Adipocyte (in vitro differentiated cells): Measurements from ENCODE around the gene SLC44A3.

Experiments
- DNase-seq: peaks from one replicate; pipeline ENCODE4 v3.0.0-alpha.2; 2015; ENCODE audit warnings: low read depth
- H3K27me3 ChIP-seq: replicated peaks from 2 replicates; pipeline ENCODE4 v1.7.0; 2013; ENCODE audit warnings: mild to moderate bottlenecking, low read length, moderate library complexity; ENCODE audit not compliant: control insufficient read depth, insufficient read depth
- H3K36me3 ChIP-seq: 2 replicates; pipeline ENCODE4 v1.7.0; 2013; ENCODE audit warnings: low read length, mild to moderate bottlenecking, moderate library complexity; ENCODE audit not compliant: control insufficient read depth, insufficient read depth, severe bottlenecking
- H3K4me1 ChIP-seq: 2 replicates; pipeline ENCODE4 v1.7.0; 2013; ENCODE audit warnings: mild to moderate bottlenecking, low read length, moderate library complexity; ENCODE audit not compliant: control insufficient read depth, insufficient read depth
- H3K4me3 ChIP-seq: 2 replicates; pipeline ENCODE4 v1.7.0; 2013; ENCODE audit warnings: mild to moderate bottlenecking, low read length, moderate library complexity
- H3K9ac ChIP-seq: 2 replicates; pipeline ENCODE4 v1.7.0; 2013; ENCODE audit warnings: mild to moderate bottlenecking, low read length, moderate library complexity
- H3K9me3 ChIP-seq: 2 replicates; pipeline ENCODE4 v1.7.0; 2013; ENCODE audit warnings: mild to moderate bottlenecking, low read length, moderate library complexity; ENCODE audit not compliant: control insufficient read depth

SLC44A3 gene

DNA sequence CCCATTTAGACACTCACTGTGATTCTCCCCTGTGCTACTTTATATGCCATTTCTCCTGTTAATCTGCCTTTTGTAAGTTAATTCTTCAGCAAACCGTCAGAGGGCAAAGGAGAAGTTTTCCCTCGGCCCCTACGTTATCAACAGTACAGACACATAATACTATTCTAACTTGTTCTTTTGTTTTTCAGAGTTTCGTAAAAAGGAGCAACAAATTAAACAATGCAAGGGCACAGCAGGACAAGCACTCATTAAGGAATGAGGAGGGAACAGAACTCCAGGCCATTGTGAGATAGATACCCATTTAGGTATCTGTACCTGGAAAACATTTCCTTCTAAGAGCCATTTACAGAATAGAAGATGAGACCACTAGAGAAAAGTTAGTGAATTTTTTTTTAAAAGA, 74.5 kb downstream of the SLC44A3 start:
- H3K9ac ChIP-seq: no peak overlapping the region
- H3K4me1 ChIP-seq: peaks cover 16% of the 10 kb centered on the region
- peaks cover 71% of the 10 kb centered on the region for H3K36me3 ChIP-seq
- no peaks in the 10 kb centered on the region for H3K27me3 ChIP-seq
- no peaks in the 10 kb centered on the region for H3K9me3 ChIP-seq
- no peak overlapping the region for H3K4me3 ChIP-seq
- no peak for DNase-seq

DNA sequence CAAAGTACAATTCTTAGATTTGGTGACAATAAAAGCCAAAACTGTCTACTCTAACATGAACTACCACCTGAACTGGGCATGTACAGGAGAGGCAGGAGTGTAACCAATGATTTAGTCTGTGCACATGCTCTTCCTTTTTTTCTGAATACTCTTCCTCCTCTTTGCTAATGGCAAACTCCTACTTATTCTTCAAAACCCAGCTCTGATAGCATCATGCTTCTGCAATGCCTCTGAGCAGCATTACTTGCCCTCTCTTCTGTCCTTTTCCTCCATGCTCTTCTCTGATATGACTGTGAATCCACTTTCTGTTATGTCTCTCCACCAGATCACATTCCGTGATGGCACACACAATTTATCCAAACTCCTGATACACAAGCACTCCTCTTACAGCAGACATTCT, 75.4 kb downstream of the SLC44A3 start:
- no peak for DNase-seq
- no peaks in the 10 kb centered on the region for H3K9me3 ChIP-seq
- H3K4me1 ChIP-seq: peaks cover 25% of the 10 kb centered on the region
- H3K4me3 ChIP-seq: no peak overlapping the region
- H3K27me3 ChIP-seq: no peaks in the 10 kb centered on the region
- no peak overlapping the region for H3K9ac ChIP-seq
- H3K36me3 ChIP-seq: peaks cover 72% of the 10 kb centered on the region

DNA sequence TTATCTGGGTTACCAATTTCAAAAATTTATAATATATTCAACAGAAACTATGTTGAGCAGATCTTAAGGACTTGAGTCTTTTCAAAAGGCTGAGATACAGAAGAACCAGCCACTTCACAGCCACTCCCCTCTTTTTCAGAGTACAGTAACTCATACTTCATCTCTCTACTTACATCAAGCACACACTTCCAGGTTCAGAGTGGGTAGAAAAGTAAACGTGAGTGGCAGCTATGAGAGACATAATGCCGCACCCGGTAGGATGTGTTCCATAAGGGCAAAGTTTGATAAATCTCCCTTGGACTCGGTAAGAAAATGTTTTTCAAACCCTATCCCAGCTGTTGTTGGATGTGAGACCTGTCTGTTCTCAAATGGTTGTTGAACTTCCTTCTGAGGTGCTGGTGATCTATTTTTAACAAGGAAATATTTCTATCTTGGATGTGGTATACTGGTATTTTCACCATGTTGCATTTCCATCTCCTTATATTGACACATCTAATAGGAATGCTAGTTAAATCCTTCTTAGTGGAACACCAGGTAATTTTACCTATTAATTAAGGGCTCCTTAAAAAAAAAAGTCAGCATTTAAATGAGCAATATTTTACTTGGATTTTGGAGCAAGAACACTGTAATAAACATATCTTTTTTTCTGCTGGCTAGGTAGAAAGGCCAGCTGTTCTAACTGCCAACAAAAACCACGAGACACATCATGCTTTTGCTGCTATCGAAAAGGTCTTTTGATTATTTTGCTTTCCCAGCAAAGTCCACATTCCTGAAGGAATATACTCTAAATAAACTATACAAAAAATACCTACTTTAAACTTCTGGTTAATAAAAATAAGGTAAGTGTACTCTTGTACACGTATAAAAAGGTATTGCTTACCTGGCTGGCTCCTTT, 78.6 kb downstream of the SLC44A3 start:
- H3K9ac ChIP-seq: peak overlapping the region; percentile 31
- H3K9me3 ChIP-seq: no peaks in the 10 kb centered on the region
- peaks cover 80% of the 10 kb centered on the region for H3K36me3 ChIP-seq
- no peak overlapping the region for H3K4me3 ChIP-seq
- DNase-seq: no peak
- H3K4me1 ChIP-seq: peaks cover 25% of the 10 kb centered on the region
- no peaks in the 10 kb centered on the region for H3K27me3 ChIP-seq

DNA sequence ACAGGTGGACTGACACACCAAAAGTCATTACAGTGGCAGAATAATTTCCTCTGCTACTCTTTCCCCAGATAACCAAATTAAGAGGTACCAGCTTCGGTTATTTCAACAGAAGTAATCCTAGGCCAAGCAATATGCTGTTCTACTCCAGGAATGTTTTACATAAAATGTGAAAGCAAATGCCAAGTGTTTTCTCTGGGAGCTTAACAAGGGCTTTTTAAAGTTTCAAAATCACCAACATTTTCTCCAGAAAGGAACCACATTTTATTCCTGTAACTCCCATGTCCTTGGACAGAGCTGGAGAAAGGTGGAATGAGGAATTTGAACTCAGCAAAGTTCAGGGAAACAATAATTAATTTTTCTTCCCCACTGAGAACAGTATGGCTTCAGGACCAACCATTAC, 79.6 kb downstream of the SLC44A3 start:
- H3K4me3 ChIP-seq: no peak overlapping the region
- peaks cover 78% of the 10 kb centered on the region for H3K36me3 ChIP-seq
- H3K9ac ChIP-seq: no peak overlapping the region
- H3K9me3 ChIP-seq: no peaks in the 10 kb centered on the region
- DNase-seq: peak; percentile 67
- no peaks in the 10 kb centered on the region for H3K27me3 ChIP-seq
- peaks cover 25% of the 10 kb centered on the region for H3K4me1 ChIP-seq

DNA sequence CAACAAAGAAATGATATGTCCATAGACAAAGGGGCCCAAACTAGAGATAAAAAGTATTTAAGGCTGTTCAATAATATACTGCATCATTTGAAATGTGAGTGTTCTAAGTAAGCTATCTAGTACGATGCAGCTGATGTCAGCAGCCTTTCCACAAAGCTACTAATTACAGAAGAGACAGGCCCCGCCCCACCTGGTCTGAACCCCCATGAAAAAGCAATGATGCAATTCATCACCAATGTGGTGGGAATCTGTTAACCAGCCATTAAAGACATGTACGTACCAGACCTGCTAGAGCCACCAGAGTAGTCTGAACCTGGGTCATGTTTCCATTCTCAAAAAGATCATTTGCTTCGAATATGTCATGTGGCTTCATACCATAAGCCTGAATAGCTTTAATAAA, 81.7 kb downstream of the SLC44A3 start:
- no peaks in the 10 kb centered on the region for H3K9me3 ChIP-seq
- peaks cover 27% of the 10 kb centered on the region for H3K4me1 ChIP-seq
- no peak overlapping the region for H3K4me3 ChIP-seq
- H3K27me3 ChIP-seq: no peaks in the 10 kb centered on the region
- no peak for DNase-seq
- peaks cover 58% of the 10 kb centered on the region for H3K36me3 ChIP-seq
- no peak overlapping the region for H3K9ac ChIP-seq

DNA sequence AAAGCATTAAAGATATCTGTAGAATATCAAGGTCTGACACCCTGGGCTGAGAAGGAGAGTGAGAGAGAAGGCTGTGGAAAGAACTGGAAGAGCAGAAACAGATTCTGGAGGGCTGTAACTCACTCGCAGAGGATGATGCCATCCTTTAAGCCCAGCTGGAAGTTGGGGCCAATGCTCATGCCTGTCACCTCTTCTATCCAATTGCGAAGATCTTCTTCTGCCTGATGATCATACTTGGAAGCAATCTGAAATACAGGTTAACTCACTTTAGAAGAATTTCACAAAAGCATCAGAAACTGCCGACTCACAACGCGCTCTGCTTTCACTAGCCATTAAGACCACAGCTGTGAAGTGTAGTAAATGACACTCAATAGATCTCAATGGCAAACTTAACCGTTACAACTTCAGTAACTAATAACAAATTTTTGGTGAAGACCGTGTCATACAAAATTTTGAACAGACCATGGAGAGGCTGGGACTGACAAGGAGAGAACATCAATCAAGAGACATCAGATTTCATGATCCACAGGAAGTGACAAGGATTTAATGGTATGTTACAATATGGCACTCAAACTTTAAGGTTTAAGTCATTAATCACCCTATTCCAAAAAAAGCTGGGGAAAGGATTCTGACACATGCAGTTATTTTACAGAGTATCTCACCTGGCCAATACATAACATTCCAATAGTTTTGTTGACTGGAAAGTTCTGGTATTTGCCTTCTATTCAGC, 83.3 kb downstream of the SLC44A3 start:
- no peak for DNase-seq
- H3K36me3 ChIP-seq: peaks cover 46% of the 10 kb centered on the region
- H3K27me3 ChIP-seq: no peaks in the 10 kb centered on the region

DNA sequence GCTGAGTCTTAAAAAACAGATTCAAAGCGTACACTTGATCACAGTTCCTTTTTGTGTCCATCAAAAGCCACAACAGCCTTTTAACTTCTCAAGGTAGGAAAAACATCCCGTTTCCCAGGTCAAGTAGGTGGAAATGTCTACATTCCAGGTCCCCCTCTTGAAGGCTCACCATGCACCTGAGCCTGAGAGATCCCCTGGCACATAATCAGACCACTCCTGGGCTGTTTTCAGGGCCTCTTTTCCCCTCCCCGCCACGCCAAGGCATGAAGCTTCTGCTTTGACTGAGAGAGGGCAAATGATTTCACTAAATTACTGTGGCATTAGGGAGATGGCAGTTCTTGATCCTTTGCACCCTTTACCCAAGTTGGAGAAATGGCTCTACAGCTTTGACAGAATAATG, 85.0 kb downstream of the SLC44A3 start:
- no peak for DNase-seq
- peaks cover 41% of the 10 kb centered on the region for H3K36me3 ChIP-seq
- no peaks in the 10 kb centered on the region for H3K27me3 ChIP-seq
- H3K9me3 ChIP-seq: no peaks in the 10 kb centered on the region
- peaks cover 9% of the 10 kb centered on the region for H3K4me1 ChIP-seq
- H3K4me3 ChIP-seq: no peak overlapping the region
- H3K9ac ChIP-seq: no peak overlapping the region

More for the DNA sequence above, 83.3 kb downstream of the SLC44A3 start:
- H3K4me1 ChIP-seq: peaks cover 27% of the 10 kb centered on the region
- no peak overlapping the region for H3K4me3 ChIP-seq
- H3K9me3 ChIP-seq: no peaks in the 10 kb centered on the region
- no peak overlapping the region for H3K9ac ChIP-seq

DNA sequence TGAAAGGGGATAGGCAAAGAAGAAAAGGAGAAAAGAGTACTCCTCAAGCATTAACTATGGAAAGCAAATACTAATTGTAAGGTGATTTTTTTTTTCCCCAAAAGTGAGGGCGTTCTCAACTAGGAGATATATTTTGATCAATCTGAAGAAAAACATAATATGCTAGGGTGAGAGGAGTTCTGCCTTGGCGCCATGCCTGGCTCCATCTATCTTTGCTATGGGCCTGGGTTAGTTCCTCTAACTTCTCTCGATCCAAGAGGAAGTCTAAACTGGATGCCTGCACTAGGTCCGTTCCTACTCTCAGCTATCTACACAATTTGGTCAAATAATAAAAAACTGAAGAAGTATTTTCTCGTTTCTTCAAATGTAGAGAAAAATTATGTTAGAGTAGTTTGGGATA, 86.2 kb downstream of the SLC44A3 start:
- DNase-seq: no peak
- Histone ChIP-seq H3K4me3 (no peak overlapping the region), H3K4me1 (peaks cover 5% of the 10 kb centered on the region), H3K36me3 (peaks cover 33% of the 10 kb centered on the region), H3K27me3 (no peaks in the 10 kb centered on the region), H3K9me3 (no peaks in the 10 kb centered on the region), H3K9ac (no peak overlapping the region)

DNA sequence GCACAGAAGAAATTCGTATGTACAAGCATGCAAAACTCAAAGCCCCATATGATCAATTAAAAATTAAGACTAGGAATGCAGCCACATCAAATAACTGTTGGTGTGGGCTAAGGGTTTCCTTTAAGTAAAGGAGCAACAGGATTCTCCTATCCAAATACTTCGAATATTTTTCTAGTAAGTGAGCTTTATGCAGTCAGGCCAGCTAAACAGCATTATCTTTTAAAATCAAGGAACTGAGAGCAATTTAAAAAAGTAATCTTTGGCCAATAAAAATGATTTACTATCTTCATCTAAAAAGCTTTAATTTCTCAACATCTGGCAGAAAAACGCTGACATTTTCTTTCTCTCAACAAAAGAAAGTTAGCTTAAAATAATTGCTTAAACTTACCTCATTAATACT, 87.0 kb downstream of the SLC44A3 start:
- DNase-seq: no peak
- Histone ChIP-seq H3K4me1 (peaks cover 9% of the 10 kb centered on the region), H3K9ac (no peak overlapping the region), H3K4me3 (no peak overlapping the region), H3K9me3 (no peaks in the 10 kb centered on the region), H3K36me3 (peaks cover 26% of the 10 kb centered on the region), H3K27me3 (no peaks in the 10 kb centered on the region)

DNA sequence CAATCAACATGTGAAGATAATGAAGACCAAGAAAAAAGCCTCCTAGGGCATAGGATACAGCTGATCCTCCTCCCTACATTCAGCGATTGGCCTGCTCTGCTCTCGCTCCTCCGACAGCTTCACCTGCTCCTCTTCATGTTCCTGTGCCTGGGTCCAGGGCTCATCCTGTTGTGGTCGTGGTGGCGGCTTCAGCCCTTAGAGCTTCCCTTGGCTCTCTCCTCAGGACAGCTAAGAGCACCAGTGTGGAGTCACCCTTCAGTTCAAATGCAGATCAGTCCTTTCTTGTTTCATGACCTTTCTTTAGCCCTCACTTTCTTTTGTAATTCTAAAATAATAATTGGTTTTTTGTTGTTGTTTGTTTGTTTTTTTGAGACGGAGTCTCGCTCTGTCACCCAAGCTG, 88.0 kb downstream of the SLC44A3 start:
- H3K9me3 ChIP-seq: no peaks in the 10 kb centered on the region
- peaks cover 17% of the 10 kb centered on the region for H3K36me3 ChIP-seq
- H3K4me3 ChIP-seq: no peak overlapping the region
- H3K4me1 ChIP-seq: peaks cover 16% of the 10 kb centered on the region
- no peak overlapping the region for H3K9ac ChIP-seq
- H3K27me3 ChIP-seq: no peaks in the 10 kb centered on the region
- no peak for DNase-seq

DNA sequence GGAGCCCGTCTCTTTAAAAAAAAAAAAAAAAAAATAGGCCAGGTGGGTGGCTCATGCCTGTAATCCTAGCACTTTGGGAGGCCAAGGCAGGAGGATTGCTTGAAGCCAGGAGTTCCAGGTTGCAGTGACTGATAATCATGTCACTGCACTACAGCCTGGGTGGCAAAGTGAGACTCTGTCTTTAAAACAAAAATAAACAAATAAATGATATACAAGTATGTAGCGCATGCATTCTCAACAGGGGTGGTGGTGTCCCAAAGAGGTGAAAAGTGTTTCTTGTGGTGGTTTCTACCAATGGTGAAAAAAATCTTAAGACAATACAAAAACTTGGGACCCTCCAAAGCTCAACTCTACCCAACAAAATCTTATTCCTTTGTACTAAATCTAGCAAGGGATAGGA, 88.8 kb downstream of the SLC44A3 start:
- no peaks in the 10 kb centered on the region for H3K9me3 ChIP-seq
- peaks cover 17% of the 10 kb centered on the region for H3K36me3 ChIP-seq
- no peaks in the 10 kb centered on the region for H3K27me3 ChIP-seq
- no peak overlapping the region for H3K9ac ChIP-seq
- peaks cover 23% of the 10 kb centered on the region for H3K4me1 ChIP-seq
- DNase-seq: no peak
- no peak overlapping the region for H3K4me3 ChIP-seq
